ENCODE measurements around the gene RAB30. TPM values are rescaled to one million over a fixed set of nuclear protein-coding genes. Genes with fewer than 3 reads are reported as not detected.
A peak's percentile ranks its signal among the peaks of the same experiment; 100 is the strongest.

RAB30 gene
- total RNA-seq, 1 donor from 2014 or later: 12.5 TPM

GRCh38 chr11:83078269-83078668, 6.6 kb upstream of the RAB30 start:
- ATAC-seq (no peak), DNase-seq (no peak)
- Histone ChIP-seq H3K36me3 (peaks cover 14% of the 10 kb centered on the region), H3K4me3 (no peak overlapping the region), H3K4me1 (peaks cover 10% of the 10 kb centered on the region), H3K9me3 (no peaks in the 10 kb centered on the region), H3K27me3 (no peaks in the 10 kb centered on the region), H3K27ac (no peak overlapping the region)
- no peak for TF ChIP-seq CTCF (IDR thresholded peaks at IDR 0.05)
- intact Hi-C loops (cut with DNase I): no loop called here

GRCh38 chr11:83073884-83074283, 2.2 kb upstream of the RAB30 start:
- Histone ChIP-seq H3K9me3 (no peaks in the 10 kb centered on the region), H3K4me3 (no peak overlapping the region), H3K36me3 (peaks cover 14% of the 10 kb centered on the region), H3K27me3 (no peaks in the 10 kb centered on the region), H3K27ac (no peak overlapping the region), H3K4me1 (peaks cover 34% of the 10 kb centered on the region)
- intact Hi-C loops (cut with DNase I): no loop called here
- DNase-seq (no peak), ATAC-seq (no peak)
- no peak for TF ChIP-seq CTCF (IDR thresholded peaks at IDR 0.05)

GRCh38 chr11:83073258-83073657, 1.6 kb upstream of the RAB30 start:
- H3K27ac ChIP-seq: no peak overlapping the region
- H3K27me3 ChIP-seq: no peaks in the 10 kb centered on the region
- no peak for ATAC-seq
- H3K36me3 ChIP-seq: peaks cover 14% of the 10 kb centered on the region
- no peak for TF ChIP-seq CTCF (IDR thresholded peaks at IDR 0.05)
- H3K4me3 ChIP-seq: peak overlapping the region; percentile 81
- intact Hi-C loops (cut with DNase I): no loop called here
- DNase-seq: no peak
- H3K9me3 ChIP-seq: no peaks in the 10 kb centered on the region
- H3K4me1 ChIP-seq: peaks cover 40% of the 10 kb centered on the region

DNA sequence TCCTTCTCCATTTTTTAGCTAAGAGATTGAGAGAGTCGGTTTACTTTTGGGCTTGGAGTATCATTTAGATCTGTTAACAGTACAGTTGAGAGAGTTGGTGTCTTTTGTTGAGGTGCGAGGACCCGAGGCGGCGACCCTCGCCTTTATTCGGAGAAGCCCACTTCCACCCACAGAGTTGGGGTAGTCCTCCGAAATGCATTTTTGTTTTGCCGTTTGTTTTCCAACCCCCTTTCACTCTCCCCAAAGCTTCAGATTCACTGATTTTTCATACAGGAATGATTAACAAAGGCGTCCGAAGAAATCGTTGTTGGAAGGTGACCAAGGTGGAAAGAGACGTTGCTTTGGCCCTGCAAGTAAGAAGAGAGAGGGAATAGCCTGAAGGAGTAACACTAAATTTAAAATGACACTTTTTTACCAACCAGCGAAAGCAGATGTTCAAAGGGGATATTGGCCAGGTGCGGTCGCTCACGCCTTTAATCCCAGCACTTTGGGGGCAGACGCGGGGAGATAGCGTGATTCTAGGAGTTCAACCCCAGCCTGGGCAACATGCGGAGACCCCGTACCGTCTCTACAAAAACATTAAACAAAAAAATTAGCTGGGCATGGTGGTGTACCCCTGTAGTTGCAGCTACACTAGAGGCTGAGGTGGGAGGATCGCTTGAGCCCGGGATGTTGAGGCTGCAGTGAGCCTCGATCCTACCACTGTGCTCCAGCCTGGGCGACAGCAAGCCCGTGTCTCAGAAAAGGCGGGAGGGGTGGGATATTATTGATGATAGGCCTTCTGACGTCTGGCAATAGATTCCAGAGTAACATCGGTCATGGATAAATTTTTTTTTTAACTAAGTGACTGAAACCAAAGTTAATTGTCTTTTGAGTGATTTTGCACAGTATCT, 899 bp upstream of the RAB30 start:
- H3K27ac ChIP-seq: peak overlapping the region; percentile 93
- no peak for ATAC-seq
- no peaks in the 10 kb centered on the region for H3K27me3 ChIP-seq
- intact Hi-C loops (cut with DNase I): no loop called here
- H3K4me1 ChIP-seq: peaks cover 40% of the 10 kb centered on the region
- H3K4me3 ChIP-seq: peak overlapping the region; percentile 81
- DNase-seq: no peak
- H3K9me3 ChIP-seq: no peaks in the 10 kb centered on the region
- H3K36me3 ChIP-seq: peaks cover 14% of the 10 kb centered on the region
- no peak for TF ChIP-seq CTCF (IDR thresholded peaks at IDR 0.05)

DNA sequence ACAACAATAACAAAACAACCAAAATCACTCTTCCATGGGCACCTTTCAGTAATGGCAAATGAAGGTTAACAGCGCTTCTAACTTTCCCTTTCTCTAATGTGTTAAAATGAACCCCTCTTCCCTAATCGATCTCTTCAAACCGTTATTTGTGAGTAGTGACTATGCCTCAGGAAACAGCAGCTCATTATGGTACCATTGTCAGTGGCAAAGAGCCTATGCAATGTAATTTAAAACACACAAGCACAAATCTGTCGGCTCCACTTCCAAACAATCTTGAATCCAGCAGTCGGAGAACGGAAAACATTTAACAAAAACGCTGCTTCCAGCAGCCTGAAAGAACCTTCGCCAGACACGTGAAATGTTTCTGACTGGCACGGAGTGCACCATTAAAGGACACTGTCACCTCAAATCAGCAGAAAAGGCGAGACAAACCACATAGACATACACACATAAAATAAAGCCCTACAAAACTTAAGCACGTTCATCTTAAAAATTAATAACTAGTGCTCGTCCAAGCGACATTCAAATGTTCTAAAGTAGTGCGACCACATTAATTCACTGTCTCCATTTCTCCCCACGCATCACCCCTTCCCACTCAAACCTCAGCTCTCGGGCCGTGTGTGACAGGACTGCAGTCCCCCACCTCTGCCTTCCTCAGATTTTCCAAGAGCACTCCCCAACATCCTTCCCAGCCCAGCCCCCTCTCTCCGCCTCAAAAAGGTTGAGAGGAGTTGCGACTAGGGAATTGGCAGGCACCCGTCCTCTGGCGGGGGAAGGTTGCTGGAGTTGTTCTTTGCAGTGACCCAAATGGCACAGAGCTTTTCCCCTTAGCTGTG, 748 bp downstream of the RAB30 start:
- ATAC-seq: peak; percentile 2
- no peak for TF ChIP-seq CTCF (IDR thresholded peaks at IDR 0.05)
- Histone ChIP-seq H3K4me1 (peaks cover 40% of the 10 kb centered on the region), H3K27me3 (no peaks in the 10 kb centered on the region), H3K4me3 (peak overlapping the region; percentile 81), H3K9me3 (no peaks in the 10 kb centered on the region), H3K36me3 (peaks cover 8% of the 10 kb centered on the region), H3K27ac (peak overlapping the region; percentile 93)
- peak; percentile 71 for DNase-seq
- intact Hi-C loops (cut with DNase I): no loop called here
